Activated CD4-positive, alpha-beta T cell treated with anti-CD3 and anti-CD28 coated beads for 4 hours (primary cell): ENCODE results near the gene EIF5A.

ENCODE experiments used
- DNase-seq, 2 donors: peaks; one replicate each; pipeline ENCODE4 v3.0.0-alpha.2; 2020

The EIF5A gene

DNA sequence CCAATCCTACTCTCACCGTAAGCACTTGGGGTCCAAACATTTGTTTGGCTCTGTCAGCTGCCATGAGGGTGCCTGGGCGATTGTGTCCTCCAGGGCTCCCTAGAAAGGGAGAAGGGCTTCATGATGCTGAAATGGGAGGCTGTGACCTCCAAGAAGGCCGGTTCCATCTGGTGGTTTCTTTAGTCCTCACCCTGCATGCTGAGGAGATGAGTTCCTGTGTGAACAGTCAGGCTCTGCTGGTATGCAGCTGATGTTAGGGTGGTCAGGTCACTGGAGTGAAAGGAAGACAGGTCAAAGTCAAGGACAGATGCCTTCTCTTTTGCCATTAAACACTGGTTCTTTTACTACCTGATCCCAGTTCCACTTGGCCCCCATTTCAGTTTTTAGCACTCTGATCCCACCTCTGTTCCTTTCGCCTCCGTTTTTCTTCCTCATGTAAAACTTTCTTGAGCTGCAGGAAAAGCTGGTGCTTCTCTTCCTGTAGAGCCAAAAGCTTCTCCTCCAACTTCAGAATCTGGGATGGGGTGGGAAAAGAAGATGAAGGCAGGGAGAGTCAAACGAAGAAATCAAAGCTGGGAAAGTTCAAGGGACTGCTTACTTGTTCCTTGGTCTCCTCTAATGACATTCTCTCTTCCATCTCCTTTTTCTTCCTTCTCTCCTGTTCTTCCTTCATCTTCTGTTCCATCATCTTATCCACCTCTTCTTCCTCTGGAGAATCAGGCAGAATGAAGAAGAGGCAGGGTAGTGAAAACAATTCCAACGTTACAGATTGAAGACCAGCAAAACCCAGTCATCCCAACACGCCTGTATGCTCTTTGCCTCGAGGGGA, 6.7 kb downstream of the EIF5A start:
- DNase-seq, result no peak

GRCh38 chr17:7314719-7315569, 7.5 kb downstream of the EIF5A start, which contains the start of gene GPS2:
GPS2 (minus strand) TSS chr17:7315360; CDS start chr17:7315052, 308 bp downstream.
- DNase-seq, result peak; percentile 90 to 91

- DNase-seq, result no peak
Observed at GRCh38 chr17:7315570-7316235, 8.3 kb downstream of the EIF5A start.

- DNase-seq, result no peak
Observed at GRCh38 chr17:7317161-7317803, 9.9 kb downstream of the EIF5A start.

DNA sequence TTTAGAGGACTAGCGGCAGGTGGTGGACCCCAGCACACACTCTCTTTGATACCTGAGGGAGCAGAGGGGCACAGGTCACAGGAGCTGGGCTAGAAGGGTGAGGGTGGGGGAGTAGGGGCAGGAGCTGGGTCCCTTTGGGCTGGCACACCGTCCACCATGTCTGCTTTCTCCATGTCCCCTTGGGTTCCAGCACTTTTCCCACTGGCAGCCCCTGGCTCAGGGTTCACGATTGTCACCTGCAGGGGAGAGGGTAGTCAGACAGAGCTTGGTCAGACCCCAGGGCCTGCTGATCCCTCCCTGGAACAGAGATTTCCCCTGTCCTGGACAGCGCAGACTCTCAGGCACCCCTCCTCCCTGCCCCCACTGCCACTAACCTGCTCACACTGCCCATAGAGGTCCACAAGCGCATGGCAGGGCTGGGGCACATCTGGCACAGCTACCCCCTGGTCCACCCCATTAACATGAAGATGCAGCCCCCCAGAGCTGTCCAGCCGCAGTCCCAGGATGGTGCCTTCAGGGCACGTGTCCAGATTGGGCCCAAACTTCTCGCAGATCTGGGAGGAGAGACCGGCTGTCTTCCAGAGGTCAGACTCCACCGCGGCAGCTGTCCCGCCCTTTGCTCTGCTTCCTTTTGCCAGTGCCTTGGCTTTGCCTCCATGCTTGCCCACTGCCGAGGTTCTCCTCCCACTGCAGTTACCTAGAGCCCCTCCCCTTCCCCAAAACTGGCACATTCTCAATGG, 10.9 kb downstream of the EIF5A start:
- DNase-seq, result no peak

GRCh38 chr17:7321466-7321865, 14.0 kb downstream of the EIF5A start:
- no peak for DNase-seq

DNA sequence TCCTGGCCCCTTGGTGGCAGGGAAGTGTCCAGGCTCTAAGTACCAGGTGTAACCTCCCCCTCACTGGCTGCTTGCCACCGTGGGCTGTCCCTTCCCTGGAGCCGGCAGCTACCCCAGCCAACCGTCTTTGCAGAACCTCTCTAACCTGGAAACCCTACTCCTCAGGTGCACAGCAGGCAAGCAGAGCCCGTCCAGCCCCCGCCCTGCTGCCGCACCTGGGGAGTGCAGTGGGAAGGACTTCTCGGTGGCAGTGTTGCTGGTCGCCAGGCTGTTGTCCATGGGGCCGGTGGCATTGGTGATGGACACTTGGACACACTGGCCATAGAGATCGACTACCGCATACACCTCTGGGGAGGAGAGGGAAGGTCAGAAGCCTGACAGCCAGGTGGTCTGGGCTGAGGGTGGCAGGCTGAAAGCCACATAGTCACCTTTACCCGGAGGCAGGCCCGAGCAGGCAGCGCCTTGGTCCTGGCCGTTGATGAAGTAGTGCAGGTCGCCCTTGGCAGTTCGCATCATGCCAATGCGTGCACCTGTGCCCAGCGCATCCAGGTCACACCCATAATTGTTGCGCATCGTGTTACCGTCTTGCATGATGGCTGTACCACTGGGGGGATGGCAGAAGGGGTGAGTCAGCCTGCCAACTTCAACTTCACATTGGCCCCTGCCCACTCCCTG, 15.2 kb downstream of the EIF5A start:
- DNase-seq, result no peak

- peak; percentile 43 to 65 for DNase-seq
Observed at GRCh38 chr17:7323731-7324437, 16.5 kb downstream of the EIF5A start.

- DNase-seq, result no peak
Observed at GRCh38 chr17:7324438-7324779, 17.0 kb downstream of the EIF5A start.

GRCh38 chr17:7325031-7325528, 17.7 kb downstream of the EIF5A start:
- no peak for DNase-seq

DNA sequence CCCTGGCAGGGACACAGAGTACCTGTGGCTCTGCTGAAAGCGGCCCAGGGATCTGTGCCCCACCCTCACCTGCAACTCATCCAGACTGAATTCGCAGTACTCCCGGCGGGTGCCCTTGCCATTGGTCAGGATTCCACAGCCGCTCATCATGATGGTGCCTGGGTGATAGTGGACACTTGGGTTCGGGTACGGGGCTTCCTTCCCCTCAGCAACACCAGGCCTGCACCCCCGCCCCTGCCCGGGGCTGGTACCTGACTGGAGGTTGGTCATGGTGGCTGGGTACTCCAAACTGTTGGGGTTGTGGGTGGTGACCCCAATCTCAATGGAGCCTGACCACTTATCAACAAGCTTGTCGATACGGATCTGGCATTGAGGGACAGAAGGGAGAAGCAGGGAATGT, 18.8 kb downstream of the EIF5A start:
- DNase-seq, result no peak

DNA sequence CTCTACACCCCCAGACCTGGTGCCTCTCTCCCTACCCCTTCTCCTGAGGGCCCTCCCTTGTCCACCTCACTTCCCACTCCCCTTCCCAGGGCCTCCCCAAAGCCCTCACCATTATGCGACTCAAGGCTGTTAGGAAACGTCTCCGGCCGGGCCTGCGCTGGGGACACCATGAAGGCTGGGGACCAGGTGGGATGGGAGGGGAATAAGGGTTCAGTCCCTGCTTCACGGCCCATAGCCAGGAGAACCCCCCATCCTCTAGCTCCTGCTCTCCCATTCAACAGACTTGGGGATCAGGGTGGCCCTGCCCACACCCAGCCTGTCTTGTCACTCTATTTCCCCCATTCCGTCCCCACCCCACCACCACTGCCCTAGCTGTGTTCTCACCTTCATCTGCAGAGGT, 19.6 kb downstream of the EIF5A start:
- DNase-seq, result no peak

DNA sequence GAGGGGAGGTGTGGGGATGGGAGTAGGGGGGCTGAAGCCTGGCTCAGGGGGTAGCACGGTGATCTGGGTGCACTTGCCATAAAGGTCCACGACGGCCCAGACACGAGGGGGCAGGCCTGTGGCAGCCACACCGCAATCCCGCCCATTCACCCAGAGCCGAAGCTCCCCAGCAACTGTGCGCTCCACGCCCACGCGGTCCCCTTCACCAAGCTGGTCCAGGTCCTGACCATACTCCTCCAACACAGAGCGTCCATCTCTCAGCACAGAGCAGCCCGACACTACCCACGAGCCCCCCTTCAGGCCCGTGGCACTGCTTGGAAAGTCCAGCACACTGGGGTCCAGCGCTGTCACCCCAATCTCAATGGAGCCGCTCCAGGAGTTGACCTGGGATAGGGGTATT, 20.1 kb downstream of the EIF5A start:
- DNase-seq, result no peak

DNA sequence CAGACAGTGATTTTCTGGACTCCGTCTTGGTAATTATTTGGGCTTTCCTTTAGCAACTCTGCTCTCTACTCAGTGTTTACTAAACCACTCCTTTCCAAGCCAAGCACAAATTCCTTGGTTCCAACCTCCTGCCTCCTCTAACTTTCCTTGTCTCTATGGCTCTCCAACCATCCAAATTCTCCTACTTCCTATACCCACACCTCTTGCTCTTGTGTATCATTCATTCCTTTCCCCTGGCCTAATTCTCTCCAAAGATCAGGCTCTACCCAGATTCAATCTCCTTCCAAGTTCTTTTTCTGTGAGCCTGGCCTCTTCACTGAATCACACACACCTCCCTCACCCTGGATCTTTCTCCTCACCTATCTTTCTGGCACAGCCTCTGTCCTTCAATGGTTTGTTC, 20.6 kb downstream of the EIF5A start:
- no peak for DNase-seq

DNA sequence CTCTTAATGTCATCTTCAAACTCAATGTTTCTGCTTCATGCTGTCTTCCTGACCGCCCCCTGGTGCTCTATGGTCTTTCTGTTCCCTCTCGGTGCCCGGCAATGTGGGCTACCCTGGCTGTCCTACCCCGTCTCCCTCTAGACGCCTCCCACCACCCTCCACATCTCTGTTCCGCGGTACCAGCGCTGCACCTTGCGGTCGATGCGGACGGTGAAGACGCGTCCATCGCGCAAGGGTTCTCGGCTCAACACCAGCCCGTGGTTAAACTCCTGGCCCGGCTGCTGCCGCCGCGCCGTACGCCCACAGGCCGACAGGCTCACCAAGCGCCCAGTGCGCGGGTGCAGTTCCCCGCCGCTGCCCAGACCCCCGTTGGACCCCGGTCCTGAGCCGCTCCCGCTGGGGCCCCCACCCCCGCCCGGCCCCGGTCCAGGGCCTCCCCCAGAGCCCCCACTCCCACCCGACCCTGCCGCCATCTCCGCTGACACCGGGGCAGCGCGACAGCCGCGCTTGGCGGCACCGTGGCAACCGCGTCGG, 21.5 kb downstream of the EIF5A start, which contains the start of gene NEURL4:
NEURL4 (minus strand) TSS at position 496 of the 534 bp plus-strand sequence; CDS start at position 473, 23 bp downstream.
- DNase-seq, result no peak

DNA sequence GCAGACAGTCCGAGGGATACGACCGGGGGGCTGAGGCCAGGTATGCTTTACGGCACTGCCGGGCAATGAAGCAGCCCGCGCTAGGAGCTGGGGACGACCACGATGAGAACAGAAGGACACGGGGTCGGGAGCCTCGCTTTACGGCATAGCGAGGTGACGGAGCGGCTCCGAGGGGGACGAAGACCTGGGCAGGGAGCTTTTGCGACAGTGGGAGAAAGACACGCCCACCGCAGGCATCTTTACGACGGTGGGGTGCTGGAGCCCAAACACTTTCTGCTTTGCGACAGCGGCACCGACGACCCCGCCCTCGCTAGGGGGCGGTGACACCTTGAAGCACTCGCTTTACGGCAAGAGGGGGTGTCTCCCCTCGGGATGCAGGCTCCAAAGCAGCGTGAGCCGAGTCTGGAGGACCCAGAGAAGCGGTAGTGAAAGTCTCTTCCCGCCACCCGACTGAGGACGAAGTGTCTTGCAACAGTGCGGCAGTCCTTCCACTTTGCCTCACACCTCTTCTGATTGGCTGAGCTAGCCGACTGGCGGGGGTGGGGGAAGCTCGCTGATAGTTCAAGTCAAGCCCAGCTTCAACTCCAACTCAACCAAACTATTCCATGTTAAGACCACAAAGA, 22.1 kb downstream of the EIF5A start:
- peak; percentile 94 to 95 for DNase-seq

DNA sequence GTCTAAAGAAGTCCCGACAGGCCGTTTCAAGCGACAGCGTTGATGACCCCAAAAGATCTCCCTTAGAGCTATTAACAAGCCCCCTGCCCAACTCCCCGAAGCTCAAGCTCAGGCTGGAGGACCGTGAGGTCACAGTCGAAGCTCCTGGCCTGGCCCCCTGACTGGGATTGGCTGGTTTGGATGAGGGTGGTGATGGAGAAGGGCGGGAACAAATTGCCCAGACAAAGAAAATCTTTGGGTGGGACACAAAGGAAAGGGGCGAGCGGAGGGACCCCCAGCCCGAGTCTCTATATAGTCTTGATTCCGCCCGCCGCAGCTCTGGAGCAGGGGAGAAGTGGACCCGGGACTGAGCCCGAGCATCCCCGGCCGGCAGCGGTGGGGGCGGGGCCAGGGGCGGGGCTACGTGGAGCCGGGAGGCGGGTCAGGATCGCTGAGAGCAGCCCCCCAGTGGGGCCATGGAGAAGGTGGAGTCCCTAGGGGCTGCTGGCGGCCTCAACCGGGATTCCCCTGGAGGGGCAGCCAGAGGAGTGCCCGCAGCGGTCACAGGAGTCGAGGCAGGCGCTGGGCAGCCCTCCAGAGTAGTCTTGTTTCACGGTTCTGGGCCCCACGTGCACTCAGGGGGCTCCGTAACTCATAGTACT, 22.7 kb downstream of the EIF5A start:
- peak; percentile 70 to 74 for DNase-seq

GRCh38 chr17:7330638-7331015, 23.2 kb downstream of the EIF5A start:
- DNase-seq, result no peak

DNA sequence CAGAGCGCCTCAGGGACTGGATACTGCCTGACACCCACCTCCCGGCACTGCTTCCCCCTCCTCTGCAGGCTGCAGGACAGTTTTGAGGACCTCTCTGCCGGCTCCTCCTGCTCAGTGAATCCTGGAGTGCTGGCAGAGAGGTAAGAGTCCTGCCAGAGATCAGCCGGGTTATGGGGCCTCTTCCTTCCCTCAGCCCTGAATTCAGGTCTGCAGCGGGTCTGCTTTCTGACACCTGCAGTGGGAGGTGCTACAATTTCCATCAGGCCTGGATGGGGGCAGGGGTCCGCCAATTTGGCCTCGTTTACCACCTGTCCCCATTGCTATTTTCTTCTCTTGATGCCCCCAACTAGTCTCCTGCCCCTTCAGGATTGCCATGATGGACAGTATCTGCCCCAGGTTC, 24.7 kb downstream of the EIF5A start:
- DNase-seq, result no peak
